GM19193 (cell line): Measurements from ENCODE around the gene PRR16.

Source experiments
- POLR2A ChIP-seq: IDR thresholded peaks from 4 replicates; pipeline ENCODE4 v1.6.1; 2011; ENCODE audit not compliant: insufficient read depth, insufficient read length; ENCODE audit errors: extremely low read depth

The PRR16 gene

GRCh38 chr5:120454094-120454798, 9.9 kb upstream of the PRR16 start:
- TF ChIP-seq POLR2A: no peak

- TF ChIP-seq POLR2A: no peak
These were observed 8.1 kb upstream of the PRR16 start for GRCh38 chr5:120456006-120456405.

GRCh38 chr5:120457839-120458507, 6.1 kb upstream of the PRR16 start:
- no peak for TF ChIP-seq POLR2A

GRCh38 chr5:120461251-120461650, 2.8 kb upstream of the PRR16 start:
- no peak for TF ChIP-seq POLR2A

- no peak for TF ChIP-seq POLR2A
These were observed 957 bp upstream of the PRR16 start for GRCh38 chr5:120463006-120463680.

GRCh38 chr5:120464627-120465435, 731 bp downstream of the PRR16 start:
- TF ChIP-seq POLR2A: no peak

- TF ChIP-seq POLR2A: no peak
These were observed 1.4 kb downstream of the PRR16 start for GRCh38 chr5:120465436-120465961.

GRCh38 chr5:120466341-120467006, 2.4 kb downstream of the PRR16 start:
- no peak for TF ChIP-seq POLR2A

GRCh38 chr5:120471971-120472370, 7.9 kb downstream of the PRR16 start:
- TF ChIP-seq POLR2A: no peak

- TF ChIP-seq POLR2A: no peak
These were observed 8.8 kb downstream of the PRR16 start for GRCh38 chr5:120472911-120473310.

- TF ChIP-seq POLR2A: no peak
These were observed 9.2 kb downstream of the PRR16 start for GRCh38 chr5:120473332-120473731.

GRCh38 chr5:120476063-120476462, 12.0 kb downstream of the PRR16 start:
- TF ChIP-seq POLR2A: no peak

- no peak for TF ChIP-seq POLR2A
These were observed 15.0 kb downstream of the PRR16 start for GRCh38 chr5:120479066-120479465.

GRCh38 chr5:120499876-120500563, 35.9 kb downstream of the PRR16 start:
- no peak for TF ChIP-seq POLR2A
